H1 (cell line): ENCODE results near the gene RPRD2. TPM values are rescaled to one million over a fixed set of nuclear protein-coding genes. Genes with fewer than 3 reads are reported as not detected.

ENCODE experiments used
- ATF2 ChIP-seq: IDR thresholded peaks from 2 replicates; pipeline ENCODE4 v1.6.1; 2012; ENCODE audit warnings: low read length, inconsistent platforms
- BCL11A ChIP-seq, 2 experiments: IDR thresholded peaks; one replicate each; pipeline ENCODE4 v1.6.1; 2011; ENCODE audit warnings: low read depth in 2 of 2, low read length in 2 of 2, mild to moderate bottlenecking in 2 of 2
- CBX8 ChIP-seq: fragments of 300-800, 300-1000 bp; sonication (generic); IDR thresholded peaks from 2 replicates; pipeline ENCODE4 v1.7.1; 2016; ENCODE audit warnings: low read depth, low read length, borderline replicate concordance
- EP300 ChIP-seq, 2 experiments: IDR thresholded peaks; 1 replicate in 1 of 2; 2 replicates in 1 of 2; pipeline ENCODE4 v1.6.1; 2011 to 2012; ENCODE audit warnings: low read depth in 2 of 2, low read length in 2 of 2, mild to moderate bottlenecking in 2 of 2, borderline replicate concordance in 1 of 2, inconsistent platforms in 1 of 2, moderate library complexity in 1 of 2
- EZH2 ChIP-seq: fragments of 200-600 bp; sonication (generic); IDR thresholded peaks from 2 replicates; pipeline ENCODE4 v1.7.1; 2012; ENCODE audit warnings: low read depth, mild to moderate bottlenecking, moderate library complexity, low read length, inconsistent platforms; ENCODE audit not compliant: severe bottlenecking
- GTF2F1 ChIP-seq: IDR thresholded peaks from 2 replicates; pipeline ENCODE4 v1.6.1; 2012; ENCODE audit warnings: low read depth, low read length, improper control_type of control experiment, borderline replicate concordance
- JUN ChIP-seq: IDR thresholded peaks from 2 replicates; pipeline ENCODE4 v1.6.1; 2011; ENCODE audit warnings: low read depth, mild to moderate bottlenecking, improper control_type of control experiment, low read length
- KDM1A ChIP-seq: fragments of 200-600, 300-600 bp; sonication (generic); IDR thresholded peaks from 2 replicates; pipeline ENCODE4 v1.7.1; 2016; ENCODE audit warnings: mild to moderate bottlenecking, low read length, borderline replicate concordance
- KDM5A ChIP-seq: fragments of 200-600 bp; IDR thresholded peaks from 2 replicates; pipeline ENCODE4 v1.7.1; 2012; ENCODE audit warnings: mild to moderate bottlenecking, low read length, inconsistent platforms, mixed read lengths
- MAX ChIP-seq: IDR thresholded peaks from 2 replicates; pipeline ENCODE4 v1.6.1; 2012; ENCODE audit warnings: inconsistent platforms
- POU5F1 ChIP-seq: IDR thresholded peaks from 2 replicates; pipeline ENCODE4 v1.6.1; 2011; ENCODE audit warnings: low read depth, mild to moderate bottlenecking, low read length, moderate library complexity
- RAD21 ChIP-seq, 2 experiments: IDR thresholded peaks in 1 of 2; conservative IDR thresholded peaks in 1 of 2; 2 replicates each; pipeline ENCODE4 v1.6.1; 2011; ENCODE audit warnings: low read depth in 2 of 2, low read length in 2 of 2, improper control_type of control experiment in 1 of 2, inconsistent platforms in 1 of 2, mild to moderate bottlenecking in 1 of 2, moderate library complexity in 1 of 2
- RNF2 ChIP-seq: fragments of 200-900, 300-1000 bp; sonication (generic); IDR thresholded peaks from 2 replicates; pipeline ENCODE4 v1.7.1; 2016; ENCODE audit warnings: borderline replicate concordance, low read depth, mild to moderate bottlenecking, antibody characterized with exemption, low read length; ENCODE audit not compliant: poor library complexity, severe bottlenecking; ENCODE audit errors: missing control alignments
- SP1 ChIP-seq: IDR thresholded peaks from 2 replicates; pipeline ENCODE4 v1.6.1; 2011; ENCODE audit warnings: low read depth, low read length
- SP4 ChIP-seq: IDR thresholded peaks from 2 replicates; pipeline ENCODE4 v1.6.1; 2012; ENCODE audit warnings: low read length, inconsistent platforms
- TBP ChIP-seq: IDR thresholded peaks from 2 replicates; pipeline ENCODE4 v1.6.1; 2011; ENCODE audit warnings: low read depth, low read length, improper control_type of control experiment
- ZNF274 ChIP-seq: IDR thresholded peaks from 2 replicates; pipeline ENCODE4 v1.7.0; 2012; ENCODE audit warnings: low read length, borderline replicate concordance; ENCODE audit errors: extremely low read depth
- polyA plus RNA-seq, 7 experiments: library from polyadenylated mRNA; depleted of rRNA in 3 of 7; stranded (reverse) in 5 of 7; unstranded in 2 of 7; fragments of >200 nt in 5 of 7; fragments of 200-250 nt in 2 of 7; gene quantifications; 1 replicate in 5 of 7; 2 replicates in 1 of 7; 4 replicates in 1 of 7; pipeline versions ENCODE4 v1.2.1 to v1.2.3, GENCODE V29; 2011 to 2013; ENCODE audit warnings: missing spikeins in 2 of 7, mixed read lengths in 2 of 7
- total RNA-seq: library from RNA; stranded (reverse); fragmentation: NEBNext Ultra II Directional; extraction: Animal tissue kit (Norgen Biotek cat#: 25700); gene quantifications from 2 replicates; pipeline ENCODE4 v1.2.1, GENCODE V29; 2021
- TF ChIP-seq, protein P1 (sequence below): IDR thresholded peaks from 2 replicates; pipeline ENCODE4 v1.6.1; 2011; ENCODE audit warnings: low read length, improper control_type of control experiment

RPRD2 gene
- total and polyA plus RNA-seq, 2 of the 8 experiments (the other 6 are each of a cell fraction or from before 2014, with no cell fraction given) = 14.4 to 32.4 TPM

- TF ChIP-seq RAD21 (IDR thresholded peaks at IDR 0.05 in 1 of 2, conservative IDR thresholded peaks at IDR 0.05 in 1 of 2; ENCODE audit: low read depth in 2 of 2, low read length in 2 of 2) = no peak
- TF ChIP-seq KDM5A = peak; percentile 61; the same call in 1 of the 2 replicates
- peak; percentile 91 for TF ChIP-seq TBP
- TF ChIP-seq EP300 (IDR thresholded peaks at IDR 0.05; ENCODE audit: borderline replicate concordance in 1 of 2, low read depth in 2 of 2, low read length in 2 of 2) = no peak
- peak; percentile 77; the same call in 1 of the 2 replicates for TF ChIP-seq SP4
- TF ChIP-seq JUN = no peak
- TF ChIP-seq, protein P1, sequence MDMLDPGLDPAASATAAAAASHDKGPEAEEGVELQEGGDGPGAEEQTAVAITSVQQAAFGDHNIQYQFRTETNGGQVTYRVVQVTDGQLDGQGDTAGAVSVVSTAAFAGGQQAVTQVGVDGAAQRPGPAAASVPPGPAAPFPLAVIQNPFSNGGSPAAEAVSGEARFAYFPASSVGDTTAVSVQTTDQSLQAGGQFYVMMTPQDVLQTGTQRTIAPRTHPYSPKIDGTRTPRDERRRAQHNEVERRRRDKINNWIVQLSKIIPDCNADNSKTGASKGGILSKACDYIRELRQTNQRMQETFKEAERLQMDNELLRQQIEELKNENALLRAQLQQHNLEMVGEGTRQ = no peak
- no peak for TF ChIP-seq EZH2
- no peak for TF ChIP-seq RNF2
- peak; percentile 82 for TF ChIP-seq GTF2F1
- peak; percentile 22; the same call in 1 of the 2 replicates for TF ChIP-seq SP1
- TF ChIP-seq POU5F1 = no peak
- TF ChIP-seq KDM1A = 0 out of 2 replicates have a peak, but pooled peaks have one; percentile 12
- TF ChIP-seq ATF2 = no peak
- no peak for TF ChIP-seq ZNF274
- no peak for TF ChIP-seq CBX8
- peak; percentile 42; the same call in 1 of the 2 replicates for TF ChIP-seq MAX
- TF ChIP-seq BCL11A (IDR thresholded peaks at IDR 0.05; ENCODE audit: low read depth in 2 of 2, low read length in 2 of 2) = no peak
Measured at GRCh38 chr1:150363426-150364230, at the start of gene RPRD2 (continued).
